A549 (cell line): ENCODE data around the gene MGAT4D. TPM values are rescaled to one million over a fixed set of nuclear protein-coding genes. Genes with fewer than 3 reads are reported as not detected.

ENCODE experiments used
- ATAC-seq, 2 experiments: fragments of 200-7000 bp in 1 of 2; fragments of >200 bp in 1 of 2; cut with Nextera tagmentation in 1 of 2; cut with Tn5 transposase in 1 of 2; 3 replicates each; pipeline versions ENCODE4 v1.8.0 to v1.9.1; 2018 to 2020; ENCODE audit warnings: mild to moderate bottlenecking in 1 of 2, moderate library complexity in 1 of 2
- CTCF ChIA-PET: fragments of 300-600 bp; sonication (Branson Sonifier 250); formaldehyde crosslinking; extraction: SDS; loops from one replicate; lab custom pipeline; 2021; ENCODE audit warnings: antibody characterized with exemption, inconsistent platforms; lab: Yijun Ruan, JAX
- POLR2A ChIA-PET: fragments of 350-600 bp; formaldehyde crosslinking; extraction: SDS; loops from one replicate; lab custom pipeline; 2021; ENCODE audit warnings: antibody characterized with exemption, inconsistent platforms; lab: Yijun Ruan, JAX
- DNase-seq, 2 experiments: peaks; one replicate each; pipeline versions ENCODE4 v3.0.0 to v3.0.0-alpha.2; 2011 to 2016; ENCODE audit warnings: low read depth in 1 of 2, low spot score in 1 of 2
- FAIRE-seq: peaks from 2 replicates; lab custom pipeline; 2011; peaks lifted over from hg19 to GRCh38; lab: Jason Lieb, UNC
- H3K27ac ChIP-seq, 2 experiments: fragments of >200 bp; sonication (Bioruptor Twin); formaldehyde crosslinking; 3 replicates each; pipeline ENCODE4 v1.5.1; 2016 to 2017
- H3K4me1 ChIP-seq: fragments of >200 bp; sonication (Bioruptor Twin); formaldehyde crosslinking; 3 replicates; pipeline ENCODE4 v1.6.1; 2016
- H3K4me2 ChIP-seq: fragments of >200 bp; sonication (Bioruptor Twin); formaldehyde crosslinking; 3 replicates; pipeline ENCODE4 v1.6.1; 2016
- H3K4me3 ChIP-seq: fragments of >200 bp; sonication (Bioruptor Twin); formaldehyde crosslinking; 3 replicates; pipeline ENCODE4 v1.5.1; 2016
- H3K9me3 ChIP-seq: fragments of >200 bp; sonication (Bioruptor Twin); formaldehyde crosslinking; 3 replicates; pipeline ENCODE4 v1.6.1; 2016
- CBX8 ChIP-seq: fragments of 200-600 bp; sonication (generic); IDR thresholded peaks from 2 replicates; pipeline ENCODE4 v1.6.1; 2016
- EHF ChIP-seq: fragments of 250-450 bp; sonication (Bioruptor Pico); IDR thresholded peaks from 2 replicates; pipeline ENCODE4 v1.5.0; 2020; ENCODE audit warnings: mild to moderate bottlenecking
- EP300 ChIP-seq, 2 experiments: fragments of >200 bp; sonication (Bioruptor Twin); formaldehyde crosslinking; IDR thresholded peaks; 2 replicates in 1 of 2; 3 replicates in 1 of 2; pipeline ENCODE4 v1.6.1; 2016 to 2017
- FOXS1 ChIP-seq: fragments of 250-450 bp; sonication (Bioruptor Pico); IDR thresholded peaks from 2 replicates; pipeline ENCODE4 v1.5.0; 2020; ENCODE audit warnings: mild to moderate bottlenecking, moderate library complexity
- GATA3 ChIP-seq: IDR thresholded peaks from 2 replicates; pipeline ENCODE4 v1.6.1; 2012; ENCODE audit warnings: borderline replicate concordance
- HDAC2 ChIP-seq: fragments of 200-600 bp; sonication (generic); IDR thresholded peaks from 2 replicates; pipeline ENCODE4 v1.6.1; 2016
- HOXB13 ChIP-seq: fragments of 250-450 bp; sonication (Bioruptor Pico); IDR thresholded peaks from 2 replicates; pipeline ENCODE4 v1.5.0; 2020; ENCODE audit warnings: low read depth, mild to moderate bottlenecking, moderate library complexity
- KDM1A ChIP-seq: fragments of 200-600 bp; sonication (generic); IDR thresholded peaks from 2 replicates; pipeline ENCODE4 v1.6.1; 2016; ENCODE audit warnings: low read depth, mild to moderate bottlenecking
- MAZ ChIP-seq: fragments of 150-350 bp; IDR thresholded peaks from 2 replicates; pipeline ENCODE4 v1.6.1; 2014; ENCODE audit warnings: antibody characterized with exemption, low read depth, low read length, borderline replicate concordance
- MYC ChIP-seq: IDR thresholded peaks from 2 replicates; pipeline ENCODE4 v1.6.1; 2012; ENCODE audit warnings: mild to moderate bottlenecking, inconsistent platforms, low read length, improper control_type of control experiment, borderline replicate concordance
- NPAS2 ChIP-seq: fragments of 250-450 bp; sonication (Bioruptor Pico); IDR thresholded peaks from 2 replicates; pipeline ENCODE4 v1.8.0; 2022; ENCODE audit warnings: mild to moderate bottlenecking, moderate library complexity, borderline replicate concordance
- NR3C1 ChIP-seq: fragments of >200 bp; sonication (Bioruptor Twin); formaldehyde crosslinking; IDR thresholded peaks from 3 replicates; pipeline ENCODE4 v1.6.1; 2017
- RCOR1 ChIP-seq: fragments of 150-350 bp; IDR thresholded peaks from 2 replicates; pipeline ENCODE4 v1.6.1; 2014; ENCODE audit warnings: antibody characterized with exemption, low read length, low read depth
- RFX5 ChIP-seq: fragments of 450-650 bp; IDR thresholded peaks from 2 replicates; pipeline ENCODE4 v1.7.1; 2014; ENCODE audit warnings: antibody characterized with exemption, mild to moderate bottlenecking, moderate library complexity
- RNF2 ChIP-seq: fragments of 200-600 bp; sonication (generic); IDR thresholded peaks from 2 replicates; pipeline ENCODE4 v1.6.1; 2016; ENCODE audit warnings: low read depth, mild to moderate bottlenecking, antibody characterized with exemption, moderate library complexity, borderline replicate concordance
- SREBF2 ChIP-seq: fragments of 450-650 bp; IDR thresholded peaks from 2 replicates; pipeline ENCODE4 v1.6.1; 2014; ENCODE audit warnings: mild to moderate bottlenecking, moderate library complexity
- ZC3H11A ChIP-seq: fragments of 450-650 bp; IDR thresholded peaks from 2 replicates; pipeline ENCODE4 v1.6.1; 2014; ENCODE audit warnings: antibody characterized with exemption, mild to moderate bottlenecking
- ZFP36 ChIP-seq: fragments of 450-650 bp; IDR thresholded peaks from 2 replicates; pipeline ENCODE4 v1.6.1; 2014; ENCODE audit warnings: borderline replicate concordance; ENCODE audit not compliant: partially characterized antibody
- ZNF302 ChIP-seq: fragments of 250-450 bp; sonication (Bioruptor Pico); IDR thresholded peaks from 2 replicates; pipeline ENCODE4 v1.9.0; 2021; ENCODE audit warnings: inconsistent platforms, mild to moderate bottlenecking, moderate library complexity
- ZSCAN20 ChIP-seq: fragments of 250-450 bp; sonication (Bioruptor Pico); IDR thresholded peaks from 2 replicates; pipeline ENCODE4 v1.8.0; 2022; ENCODE audit warnings: mild to moderate bottlenecking, moderate library complexity
- WGBS: methylation state at CpG from one replicate; pipeline ENCODE4 v1.1.6; 2017; ENCODE audit errors: missing lambda C conversion rate; 5-methylcytosine and 5-hydroxymethylcytosine counted together
- polyA plus RNA-seq, 4 experiments: library from polyadenylated mRNA; depleted of rRNA in 3 of 4; stranded (reverse); fragments of >200 nt; fragmentation: RNase III in 1 of 4; extraction: RNeasy Plus Mini Kit Qiagen cat#74134 plus additional on column Dnase treatment in 1 of 4; gene quantifications; 2 replicates in 3 of 4; 3 replicates in 1 of 4; pipeline ENCODE4 v1.2.3, GENCODE V29; 2011 to 2017
- TF ChIP-seq, protein P1 (sequence below): fragments of >200 bp; sonication (Bioruptor Twin); formaldehyde crosslinking; IDR thresholded peaks from 3 replicates; pipeline ENCODE4 v1.5.1; 2016
- TF ChIP-seq, protein P2 (sequence below): fragments of 250-450 bp; sonication (Bioruptor Pico); IDR thresholded peaks from 2 replicates; pipeline ENCODE4 v1.5.0; 2020; ENCODE audit warnings: low read depth, mild to moderate bottlenecking, moderate library complexity
- TF ChIP-seq, protein P3 (sequence below): IDR thresholded peaks from 2 replicates; pipeline ENCODE4 v1.6.1; 2012
- TF ChIP-seq, protein P4 (sequence below): IDR thresholded peaks from 2 replicates; pipeline ENCODE4 v1.6.1; 2012

Gene MGAT4D
- polyA plus RNA-seq, 2 of the 4 experiments (the other 2 are of a cell fraction) = not detected

DNA sequence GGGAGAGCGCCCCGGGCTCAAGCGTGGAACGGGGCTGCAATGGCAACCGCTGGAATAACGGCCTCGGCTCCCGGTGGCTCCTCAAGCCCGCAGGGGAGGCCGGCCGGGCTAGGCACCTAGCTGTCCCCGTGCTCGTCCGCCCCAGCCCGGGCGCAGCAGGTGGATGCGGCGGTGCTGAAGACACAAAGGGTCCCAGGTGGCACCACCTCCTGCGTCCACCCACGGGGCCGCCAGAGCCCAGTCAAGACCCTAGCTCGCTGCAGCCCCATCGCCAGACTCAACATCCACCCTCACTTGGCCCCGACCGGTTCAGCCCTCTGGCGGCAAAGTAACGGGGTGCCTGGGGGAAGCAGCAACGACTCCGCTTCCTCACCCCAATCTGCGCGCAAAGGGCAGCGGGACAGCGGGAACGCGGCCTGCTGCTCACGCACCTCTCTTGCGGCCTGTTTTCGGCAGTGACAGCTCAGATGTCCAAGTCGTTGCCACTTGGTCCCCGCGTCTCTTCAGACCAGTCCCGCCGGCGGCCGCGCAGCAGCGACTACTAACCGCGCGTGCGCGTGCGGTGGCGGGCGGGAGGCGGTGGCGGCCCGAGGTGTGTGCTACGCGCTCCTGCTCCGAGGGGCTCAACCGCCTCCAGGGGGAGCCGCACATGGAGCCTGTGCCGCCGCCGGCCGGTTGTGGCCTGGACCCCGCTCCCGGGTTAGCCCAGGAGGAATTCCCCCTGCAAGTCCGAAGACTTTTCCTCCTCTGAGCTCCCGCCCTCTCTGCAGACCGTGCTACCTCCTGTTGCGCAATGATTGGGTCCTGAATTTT lies 70.8 kb downstream of the MGAT4D start, which contains the start of gene CLGN (continued):
- TF ChIP-seq RCOR1 (no peak), NR3C1 (no peak), GATA3 (no peak), CBX8 (no peak), ZFP36 (no peak), ZNF302 (no peak), HDAC2 (no peak; the same call in 1 of the 2 replicates), MYC (no peak), ZSCAN20 (CRISPR knock-in tag) (no peak), KDM1A (no peak), MAZ (no peak), RNF2 (no peak), HOXB13 (CRISPR knock-in tag) (no peak)

DNA sequence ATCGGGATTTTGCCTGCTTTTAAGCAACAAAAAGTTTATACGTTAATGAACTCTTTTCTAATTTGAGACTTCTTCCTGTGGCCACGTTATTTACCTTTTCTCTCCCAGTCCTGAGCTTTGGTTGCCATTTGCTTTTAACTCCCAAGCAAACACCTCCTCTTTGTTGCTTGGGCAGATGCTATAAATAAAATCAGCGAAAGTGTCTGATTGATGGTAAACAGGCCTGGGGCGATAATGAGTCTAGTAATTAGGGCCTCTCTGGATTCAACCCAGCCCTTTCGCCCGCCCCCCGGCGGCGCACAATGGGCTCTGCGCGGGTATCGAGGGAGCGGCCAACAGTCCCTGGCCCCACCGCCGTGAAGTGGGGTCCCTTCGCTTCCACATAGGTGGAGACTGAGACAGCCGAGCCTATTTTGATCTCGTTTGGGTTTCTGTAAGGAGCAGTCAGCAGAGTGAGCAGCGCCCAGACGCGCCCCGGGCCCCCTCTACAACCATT lies 71.4 kb downstream of the MGAT4D start:
- no peak for FAIRE-seq
- Histone ChIP-seq H3K4me2 (peak overlapping the region; percentile 84), H3K4me3 (peak overlapping the region; percentile 80), H3K9me3 (no peaks in the 10 kb centered on the region), H3K4me1 (peaks cover 9% of the 10 kb centered on the region; the same call in 2 of the 3 replicates), H3K27ac (peak overlapping the region; percentile 82 to 89)
- CTCF ChIA-PET = interaction anchor here (0.6 to 2.7 kb wide), 14 partner anchors 16 to 424 kb away, joined by 3 to 13 read pairs (median 4); partner anchors contain the start of gene ELMOD2
- TF ChIP-seq RFX5 (no peak), EP300 (IDR thresholded peaks at IDR 0.05) (no peak), EHF (CRISPR knock-in tag) (no peak), ZC3H11A (no peak), GATA3 (no peak), RCOR1 (no peak), NPAS2 (no peak), SREBF2 (no peak), FOXS1 (no peak)
- TF ChIP-seq, protein P1, sequence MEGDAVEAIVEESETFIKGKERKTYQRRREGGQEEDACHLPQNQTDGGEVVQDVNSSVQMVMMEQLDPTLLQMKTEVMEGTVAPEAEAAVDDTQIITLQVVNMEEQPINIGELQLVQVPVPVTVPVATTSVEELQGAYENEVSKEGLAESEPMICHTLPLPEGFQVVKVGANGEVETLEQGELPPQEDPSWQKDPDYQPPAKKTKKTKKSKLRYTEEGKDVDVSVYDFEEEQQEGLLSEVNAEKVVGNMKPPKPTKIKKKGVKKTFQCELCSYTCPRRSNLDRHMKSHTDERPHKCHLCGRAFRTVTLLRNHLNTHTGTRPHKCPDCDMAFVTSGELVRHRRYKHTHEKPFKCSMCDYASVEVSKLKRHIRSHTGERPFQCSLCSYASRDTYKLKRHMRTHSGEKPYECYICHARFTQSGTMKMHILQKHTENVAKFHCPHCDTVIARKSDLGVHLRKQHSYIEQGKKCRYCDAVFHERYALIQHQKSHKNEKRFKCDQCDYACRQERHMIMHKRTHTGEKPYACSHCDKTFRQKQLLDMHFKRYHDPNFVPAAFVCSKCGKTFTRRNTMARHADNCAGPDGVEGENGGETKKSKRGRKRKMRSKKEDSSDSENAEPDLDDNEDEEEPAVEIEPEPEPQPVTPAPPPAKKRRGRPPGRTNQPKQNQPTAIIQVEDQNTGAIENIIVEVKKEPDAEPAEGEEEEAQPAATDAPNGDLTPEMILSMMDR = no peak
- TF ChIP-seq, protein P2, sequence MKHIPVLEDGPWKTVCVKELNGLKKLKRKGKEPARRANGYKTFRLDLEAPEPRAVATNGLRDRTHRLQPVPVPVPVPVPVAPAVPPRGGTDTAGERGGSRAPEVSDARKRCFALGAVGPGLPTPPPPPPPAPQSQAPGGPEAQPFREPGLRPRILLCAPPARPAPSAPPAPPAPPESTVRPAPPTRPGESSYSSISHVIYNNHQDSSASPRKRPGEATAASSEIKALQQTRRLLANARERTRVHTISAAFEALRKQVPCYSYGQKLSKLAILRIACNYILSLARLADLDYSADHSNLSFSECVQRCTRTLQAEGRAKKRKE (CRISPR knock-in tag) = no peak
- TF ChIP-seq, protein P3, sequence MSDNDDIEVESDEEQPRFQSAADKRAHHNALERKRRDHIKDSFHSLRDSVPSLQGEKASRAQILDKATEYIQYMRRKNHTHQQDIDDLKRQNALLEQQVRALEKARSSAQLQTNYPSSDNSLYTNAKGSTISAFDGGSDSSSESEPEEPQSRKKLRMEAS = no peak
- TF ChIP-seq, protein P4, sequence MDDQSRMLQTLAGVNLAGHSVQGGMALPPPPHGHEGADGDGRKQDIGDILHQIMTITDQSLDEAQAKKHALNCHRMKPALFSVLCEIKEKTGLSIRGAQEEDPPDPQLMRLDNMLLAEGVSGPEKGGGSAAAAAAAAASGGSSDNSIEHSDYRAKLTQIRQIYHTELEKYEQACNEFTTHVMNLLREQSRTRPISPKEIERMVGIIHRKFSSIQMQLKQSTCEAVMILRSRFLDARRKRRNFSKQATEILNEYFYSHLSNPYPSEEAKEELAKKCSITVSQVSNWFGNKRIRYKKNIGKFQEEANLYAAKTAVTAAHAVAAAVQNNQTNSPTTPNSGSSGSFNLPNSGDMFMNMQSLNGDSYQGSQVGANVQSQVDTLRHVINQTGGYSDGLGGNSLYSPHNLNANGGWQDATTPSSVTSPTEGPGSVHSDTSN = no peak
- peak in 1 of 2 experiments; percentile 13 for DNase-seq
- WGBS = 50% methylated on average over 5 of the region's 23 CpGs
- POLR2A ChIA-PET = interaction anchor here (0.6 to 2.1 kb wide), 2 partner anchors 53 to 97 kb away, joined by 3 to 13 read pairs; partner anchors contain the start of genes ELMOD2 and SCOC
- peak; percentile 42 to 69 for ATAC-seq
